ENCODE measurements around the gene AKT2. TPM values are rescaled to one million over a fixed set of nuclear protein-coding genes. Genes with fewer than 3 reads are reported as not detected.

Gene AKT2
- polyA plus RNA-seq, 1 donor (not counting 4 experiments of a cell fraction or from before 2014, with no cell fraction given), result 108 TPM

DNA sequence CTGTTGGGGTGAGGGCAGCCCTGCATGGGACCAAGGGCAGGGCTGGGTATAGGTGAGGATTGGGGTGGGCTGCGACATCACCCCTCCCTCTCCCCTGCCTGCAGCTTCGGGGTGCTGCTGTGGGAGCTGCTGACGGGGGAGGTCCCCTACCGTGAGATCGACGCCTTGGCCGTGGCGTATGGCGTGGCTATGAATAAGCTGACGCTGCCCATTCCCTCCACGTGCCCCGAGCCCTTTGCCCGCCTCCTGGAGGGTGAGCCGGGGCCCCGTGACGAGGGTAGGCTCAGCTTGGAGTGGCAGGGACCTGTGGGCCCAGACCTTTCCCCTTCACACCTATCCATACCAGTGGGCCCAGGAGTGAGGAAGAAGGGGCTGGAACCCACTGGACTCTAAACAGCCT, 80.8 kb downstream of the AKT2 start:
- Histone ChIP-seq H4K20me1 (ENCODE audit: control insufficient read depth, extremely low read depth, insufficient read depth, low read length) (no peaks in the 10 kb centered on the region), H3K9me1 (ENCODE audit: control insufficient read depth, extremely low read depth, insufficient read depth, low read length) (no peaks in the 10 kb centered on the region), H3K9ac (ENCODE audit: control insufficient read depth, extremely low read depth, insufficient read depth, low read length) (no peak overlapping the region), H3K36me3 (ENCODE audit: control insufficient read depth in 2 of 2, extremely low read depth in 1 of 2, insufficient read depth in 2 of 2, low read length in 2 of 2) (peaks cover 0 to 15% of the 10 kb centered on the region in 2 experiments), H2AFZ (ENCODE audit: control insufficient read depth, low read length) (no peak overlapping the region), H3K79me2 (ENCODE audit: control insufficient read depth, insufficient read depth, low read length) (no peaks in the 10 kb centered on the region), H3K9me3 (ENCODE audit: control insufficient read depth, low read depth, low read length) (no peaks in the 10 kb centered on the region), H3K27ac (ENCODE audit: control insufficient read depth, insufficient read depth, low read length) (no peak overlapping the region), H3K4me3 (ENCODE audit: control insufficient read depth in 2 of 3, extremely low read depth in 1 of 3, insufficient read depth in 2 of 3, low read depth in 1 of 3, low read length in 3 of 3) (no peak overlapping the region), H3K27me3 (ENCODE audit: control insufficient read depth, extremely low read depth, insufficient read depth, low read length) (no peaks in the 10 kb centered on the region), H3K4me2 (ENCODE audit: control insufficient read depth, extremely low read depth, insufficient read depth, low read depth, low read length) (no peak overlapping the region), H3K4me1 (ENCODE audit: control insufficient read depth, extremely low read depth, insufficient read depth, low read length) (no peaks in the 10 kb centered on the region)
- dilution Hi-C loops (cut with MboI; ENCODE audit: extremely low pct_ligation_motif_present, low sequenced_read_pairs), result no loop called here
- DNase-seq (ENCODE audit: low read depth, low spot score), result no peak
- TF ChIP-seq, protein P1, sequence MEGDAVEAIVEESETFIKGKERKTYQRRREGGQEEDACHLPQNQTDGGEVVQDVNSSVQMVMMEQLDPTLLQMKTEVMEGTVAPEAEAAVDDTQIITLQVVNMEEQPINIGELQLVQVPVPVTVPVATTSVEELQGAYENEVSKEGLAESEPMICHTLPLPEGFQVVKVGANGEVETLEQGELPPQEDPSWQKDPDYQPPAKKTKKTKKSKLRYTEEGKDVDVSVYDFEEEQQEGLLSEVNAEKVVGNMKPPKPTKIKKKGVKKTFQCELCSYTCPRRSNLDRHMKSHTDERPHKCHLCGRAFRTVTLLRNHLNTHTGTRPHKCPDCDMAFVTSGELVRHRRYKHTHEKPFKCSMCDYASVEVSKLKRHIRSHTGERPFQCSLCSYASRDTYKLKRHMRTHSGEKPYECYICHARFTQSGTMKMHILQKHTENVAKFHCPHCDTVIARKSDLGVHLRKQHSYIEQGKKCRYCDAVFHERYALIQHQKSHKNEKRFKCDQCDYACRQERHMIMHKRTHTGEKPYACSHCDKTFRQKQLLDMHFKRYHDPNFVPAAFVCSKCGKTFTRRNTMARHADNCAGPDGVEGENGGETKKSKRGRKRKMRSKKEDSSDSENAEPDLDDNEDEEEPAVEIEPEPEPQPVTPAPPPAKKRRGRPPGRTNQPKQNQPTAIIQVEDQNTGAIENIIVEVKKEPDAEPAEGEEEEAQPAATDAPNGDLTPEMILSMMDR (optimal IDR thresholded peaks at IDR 0.05 in 1 of 3, IDR thresholded peaks at IDR 0.05 in 1 of 3, conservative IDR thresholded peaks at IDR 0.05 in 1 of 3; ENCODE audit: extremely low read depth in 1 of 3, insufficient read depth in 2 of 3, low read length in 3 of 3), result no peak
- no peak for TF ChIP-seq EZH2 (IDR thresholded peaks at IDR 0.05; ENCODE audit: low read length)
- no peak for FAIRE-seq

DNA sequence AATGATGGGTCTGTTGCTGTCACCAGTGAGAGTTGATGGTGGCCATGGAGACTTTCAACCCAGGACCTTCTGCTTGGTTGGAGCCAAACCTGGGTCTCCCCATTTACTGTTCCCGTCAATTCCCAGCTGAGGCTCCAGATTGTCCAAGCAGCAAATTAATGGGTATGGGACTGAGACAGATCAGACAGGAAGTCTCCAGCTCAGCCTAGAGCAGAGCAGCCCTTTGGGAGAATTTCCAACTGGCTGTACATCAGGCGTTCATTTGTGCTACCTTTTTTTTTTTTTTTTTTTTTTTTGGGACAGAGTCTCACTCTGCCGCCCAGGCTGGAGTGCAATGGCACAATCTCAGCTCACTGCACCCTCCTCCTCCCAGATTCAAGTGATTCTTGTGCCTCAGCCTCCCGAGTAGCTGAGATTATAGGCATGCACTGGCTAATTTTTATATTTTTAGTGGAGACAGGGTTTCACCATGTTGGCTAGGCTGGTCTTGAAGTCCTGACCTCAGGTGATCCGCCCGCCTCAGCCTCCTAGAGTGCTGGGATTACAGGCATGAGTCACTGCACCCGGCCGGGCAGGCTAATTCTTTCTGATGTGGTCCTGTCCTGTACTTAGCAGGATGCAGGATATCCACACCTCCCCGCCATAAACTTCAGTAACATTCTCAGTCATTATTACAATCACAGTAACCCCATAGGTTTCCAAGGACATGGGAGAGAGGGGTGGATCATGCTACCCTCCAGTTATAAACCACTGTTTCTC, 84.6 kb downstream of the AKT2 start:
- Histone ChIP-seq H3K4me2 (ENCODE audit: control insufficient read depth, extremely low read depth, insufficient read depth, low read depth, low read length) (no peak overlapping the region), H3K79me2 (ENCODE audit: control insufficient read depth, insufficient read depth, low read length) (no peaks in the 10 kb centered on the region), H2AFZ (ENCODE audit: control insufficient read depth, low read length) (no peak overlapping the region), H3K9ac (ENCODE audit: control insufficient read depth, extremely low read depth, insufficient read depth, low read length) (no peak overlapping the region), H3K9me3 (ENCODE audit: control insufficient read depth, low read depth, low read length) (no peaks in the 10 kb centered on the region), H3K4me3 (ENCODE audit: control insufficient read depth in 2 of 3, extremely low read depth in 1 of 3, insufficient read depth in 2 of 3, low read depth in 1 of 3, low read length in 3 of 3) (no peak overlapping the region), H3K27ac (ENCODE audit: control insufficient read depth, insufficient read depth, low read length) (no peak overlapping the region), H3K4me1 (ENCODE audit: control insufficient read depth, extremely low read depth, insufficient read depth, low read length) (no peaks in the 10 kb centered on the region), H3K36me3 (ENCODE audit: control insufficient read depth in 2 of 2, extremely low read depth in 1 of 2, insufficient read depth in 2 of 2, low read length in 2 of 2) (peaks cover 0 to 13% of the 10 kb centered on the region in 2 experiments), H3K9me1 (ENCODE audit: control insufficient read depth, extremely low read depth, insufficient read depth, low read length) (no peaks in the 10 kb centered on the region), H3K27me3 (ENCODE audit: control insufficient read depth, extremely low read depth, insufficient read depth, low read length) (no peaks in the 10 kb centered on the region), H4K20me1 (ENCODE audit: control insufficient read depth, extremely low read depth, insufficient read depth, low read length) (no peaks in the 10 kb centered on the region)
- FAIRE-seq (no peak), DNase-seq (ENCODE audit: low read depth, low spot score) (no peak)
- dilution Hi-C loops (cut with MboI; ENCODE audit: extremely low pct_ligation_motif_present, low sequenced_read_pairs), result no loop called here
- no peak for TF ChIP-seq EZH2 (IDR thresholded peaks at IDR 0.05; ENCODE audit: low read length)
- TF ChIP-seq, protein P1 (optimal IDR thresholded peaks at IDR 0.05 in 1 of 3, IDR thresholded peaks at IDR 0.05 in 1 of 3, conservative IDR thresholded peaks at IDR 0.05 in 1 of 3; ENCODE audit: extremely low read depth in 1 of 3, insufficient read depth in 2 of 3, low read length in 3 of 3), result no peak

Measured in keratinocyte (primary cell).